ENCODE measurements around the gene TBX20.

DNA sequence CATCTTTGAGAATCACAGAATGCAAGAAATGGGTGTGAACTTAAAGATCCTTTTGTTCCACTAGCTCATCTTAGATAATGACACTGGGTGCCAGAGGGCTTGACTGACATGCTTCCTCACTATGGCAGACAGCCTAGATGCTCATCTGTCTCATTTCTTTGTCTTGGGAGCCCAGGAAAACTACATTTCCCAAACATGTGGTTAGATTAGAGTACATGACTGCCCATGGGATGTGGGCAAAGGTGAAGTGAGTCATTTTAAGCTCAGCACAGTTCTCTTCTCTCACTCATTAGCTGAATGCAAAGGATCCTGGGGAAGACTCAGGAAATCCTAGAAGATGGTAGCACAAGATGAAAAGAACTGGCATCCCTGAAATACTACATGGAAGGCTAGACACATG is 32.5 kb upstream of the TBX20 start:
- TF ChIP-seq, protein P1, sequence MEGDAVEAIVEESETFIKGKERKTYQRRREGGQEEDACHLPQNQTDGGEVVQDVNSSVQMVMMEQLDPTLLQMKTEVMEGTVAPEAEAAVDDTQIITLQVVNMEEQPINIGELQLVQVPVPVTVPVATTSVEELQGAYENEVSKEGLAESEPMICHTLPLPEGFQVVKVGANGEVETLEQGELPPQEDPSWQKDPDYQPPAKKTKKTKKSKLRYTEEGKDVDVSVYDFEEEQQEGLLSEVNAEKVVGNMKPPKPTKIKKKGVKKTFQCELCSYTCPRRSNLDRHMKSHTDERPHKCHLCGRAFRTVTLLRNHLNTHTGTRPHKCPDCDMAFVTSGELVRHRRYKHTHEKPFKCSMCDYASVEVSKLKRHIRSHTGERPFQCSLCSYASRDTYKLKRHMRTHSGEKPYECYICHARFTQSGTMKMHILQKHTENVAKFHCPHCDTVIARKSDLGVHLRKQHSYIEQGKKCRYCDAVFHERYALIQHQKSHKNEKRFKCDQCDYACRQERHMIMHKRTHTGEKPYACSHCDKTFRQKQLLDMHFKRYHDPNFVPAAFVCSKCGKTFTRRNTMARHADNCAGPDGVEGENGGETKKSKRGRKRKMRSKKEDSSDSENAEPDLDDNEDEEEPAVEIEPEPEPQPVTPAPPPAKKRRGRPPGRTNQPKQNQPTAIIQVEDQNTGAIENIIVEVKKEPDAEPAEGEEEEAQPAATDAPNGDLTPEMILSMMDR (IDR thresholded peaks at IDR 0.05), result no peak
- no peak for TF ChIP-seq POLR2A (IDR thresholded peaks at IDR 0.05)

Measured in right lobe of liver (tissue), 4 donors.